ENCODE data around the gene ADGRV1. TPM values are rescaled to one million over a fixed set of nuclear protein-coding genes. Genes with fewer than 3 reads are reported as not detected.

ADGRV1 gene
- total and polyA plus RNA-seq, 9 of the 15 experiments (the other 6 are each of a cell fraction or from before 2014, with no cell fraction given): 21.7 to 156 (median 58.2) TPM

DNA sequence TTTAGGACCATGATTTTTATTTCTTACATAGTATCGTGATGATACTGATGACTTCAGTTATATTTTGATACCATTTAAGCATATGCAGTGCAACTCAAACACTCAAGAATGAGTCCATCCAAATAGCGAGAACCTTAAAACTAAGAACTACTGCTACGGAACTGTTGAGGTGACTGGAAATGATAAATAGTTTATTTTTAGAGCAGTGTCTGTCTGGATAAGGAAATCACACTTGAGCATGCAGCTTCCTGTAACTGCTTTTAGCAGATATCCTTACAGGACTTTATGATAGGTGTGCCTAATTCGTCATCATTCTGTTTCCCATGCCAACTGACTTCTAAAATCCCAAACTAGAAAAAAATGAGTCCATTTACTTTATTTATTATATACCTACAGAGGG, 85.5 kb downstream of the ADGRV1 start (continued):
- TF ChIP-seq POU5F1 (IDR thresholded peaks at IDR 0.05; ENCODE audit: borderline replicate concordance, low read depth, low read length, partially characterized antibody) (no peak), NRF1 (conservative IDR thresholded peaks at IDR 0.05 in 1 of 2, IDR thresholded peaks at IDR 0.05 in 1 of 2) (no peak), MAFG (tag; conservative IDR thresholded peaks at IDR 0.05) (peak; percentile 27), ZC3H11A (IDR thresholded peaks at IDR 0.05; ENCODE audit: low read depth, low read length) (no peak), PRMT5 (CRISPR knock-in tag; IDR thresholded peaks at IDR 0.05) (no peak), SOX6 (IDR thresholded peaks at IDR 0.05) (peak; percentile 95), ZFP30 (CRISPR knock-in tag; IDR thresholded peaks at IDR 0.05; ENCODE audit: borderline replicate concordance) (peak; percentile 22; the same call in 1 of the 2 replicates), TCFL5 (CRISPR knock-in tag; conservative IDR thresholded peaks at IDR 0.05) (no peak), CBFB (CRISPR knock-in tag; IDR thresholded peaks at IDR 0.05) (no peak), KLF16 (IDR thresholded peaks at IDR 0.05) (peak; percentile 97), HMG20B (CRISPR knock-in tag; IDR thresholded peaks at IDR 0.05) (no peak), NONO (IDR thresholded peaks at IDR 0.05; ENCODE audit: low read depth in 2 of 2, low read length in 1 of 2) (peak in 1 of 2 experiments; percentile 74; a peak in 1 of 4 replicates), ZNF780A (CRISPR knock-in tag; IDR thresholded peaks at IDR 0.05) (no peak), NR4A1 (CRISPR knock-in tag; IDR thresholded peaks at IDR 0.05) (no peak), NR4A1 (tag; IDR thresholded peaks at IDR 0.05) (no peak), ZBTB12 (CRISPR knock-in tag; IDR thresholded peaks at IDR 0.05) (peak; percentile 52), HNRNPH1 (optimal IDR thresholded peaks at IDR 0.05; ENCODE audit: low read depth, low read length) (no peak), MYNN (IDR thresholded peaks at IDR 0.05) (peak; percentile 82), MYNN (CRISPR knock-in tag; IDR thresholded peaks at IDR 0.05) (no peak), ZNF347 (CRISPR knock-in tag; IDR thresholded peaks at IDR 0.05; ENCODE audit: low read depth) (no peak), SMARCA4 (IDR thresholded peaks at IDR 0.05) (peak; percentile 96), ZFX (CRISPR knock-in tag; IDR thresholded peaks at IDR 0.05) (no peak)
- TF ChIP-seq, protein P1, sequence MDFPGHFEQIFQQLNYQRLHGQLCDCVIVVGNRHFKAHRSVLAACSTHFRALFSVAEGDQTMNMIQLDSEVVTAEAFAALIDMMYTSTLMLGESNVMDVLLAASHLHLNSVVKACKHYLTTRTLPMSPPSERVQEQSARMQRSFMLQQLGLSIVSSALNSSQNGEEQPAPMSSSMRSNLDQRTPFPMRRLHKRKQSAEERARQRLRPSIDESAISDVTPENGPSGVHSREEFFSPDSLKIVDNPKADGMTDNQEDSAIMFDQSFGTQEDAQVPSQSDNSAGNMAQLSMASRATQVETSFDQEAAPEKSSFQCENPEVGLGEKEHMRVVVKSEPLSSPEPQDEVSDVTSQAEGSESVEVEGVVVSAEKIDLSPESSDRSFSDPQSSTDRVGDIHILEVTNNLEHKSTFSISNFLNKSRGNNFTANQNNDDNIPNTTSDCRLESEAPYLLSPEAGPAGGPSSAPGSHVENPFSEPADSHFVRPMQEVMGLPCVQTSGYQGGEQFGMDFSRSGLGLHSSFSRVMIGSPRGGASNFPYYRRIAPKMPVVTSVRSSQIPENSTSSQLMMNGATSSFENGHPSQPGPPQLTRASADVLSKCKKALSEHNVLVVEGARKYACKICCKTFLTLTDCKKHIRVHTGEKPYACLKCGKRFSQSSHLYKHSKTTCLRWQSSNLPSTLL (IDR thresholded peaks at IDR 0.05): no peak
- TF ChIP-seq, protein P2, sequence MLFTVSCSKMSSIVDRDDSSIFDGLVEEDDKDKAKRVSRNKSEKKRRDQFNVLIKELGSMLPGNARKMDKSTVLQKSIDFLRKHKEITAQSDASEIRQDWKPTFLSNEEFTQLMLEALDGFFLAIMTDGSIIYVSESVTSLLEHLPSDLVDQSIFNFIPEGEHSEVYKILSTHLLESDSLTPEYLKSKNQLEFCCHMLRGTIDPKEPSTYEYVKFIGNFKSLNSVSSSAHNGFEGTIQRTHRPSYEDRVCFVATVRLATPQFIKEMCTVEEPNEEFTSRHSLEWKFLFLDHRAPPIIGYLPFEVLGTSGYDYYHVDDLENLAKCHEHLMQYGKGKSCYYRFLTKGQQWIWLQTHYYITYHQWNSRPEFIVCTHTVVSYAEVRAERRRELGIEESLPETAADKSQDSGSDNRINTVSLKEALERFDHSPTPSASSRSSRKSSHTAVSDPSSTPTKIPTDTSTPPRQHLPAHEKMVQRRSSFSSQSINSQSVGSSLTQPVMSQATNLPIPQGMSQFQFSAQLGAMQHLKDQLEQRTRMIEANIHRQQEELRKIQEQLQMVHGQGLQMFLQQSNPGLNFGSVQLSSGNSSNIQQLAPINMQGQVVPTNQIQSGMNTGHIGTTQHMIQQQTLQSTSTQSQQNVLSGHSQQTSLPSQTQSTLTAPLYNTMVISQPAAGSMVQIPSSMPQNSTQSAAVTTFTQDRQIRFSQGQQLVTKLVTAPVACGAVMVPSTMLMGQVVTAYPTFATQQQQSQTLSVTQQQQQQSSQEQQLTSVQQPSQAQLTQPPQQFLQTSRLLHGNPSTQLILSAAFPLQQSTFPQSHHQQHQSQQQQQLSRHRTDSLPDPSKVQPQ (CRISPR knock-in tag; IDR thresholded peaks at IDR 0.05; ENCODE audit: borderline replicate concordance): no peak
- TF ChIP-seq, protein P3, sequence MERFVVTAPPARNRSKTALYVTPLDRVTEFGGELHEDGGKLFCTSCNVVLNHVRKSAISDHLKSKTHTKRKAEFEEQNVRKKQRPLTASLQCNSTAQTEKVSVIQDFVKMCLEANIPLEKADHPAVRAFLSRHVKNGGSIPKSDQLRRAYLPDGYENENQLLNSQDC (CRISPR knock-in tag; IDR thresholded peaks at IDR 0.05): no peak
- TF ChIP-seq, protein P4, sequence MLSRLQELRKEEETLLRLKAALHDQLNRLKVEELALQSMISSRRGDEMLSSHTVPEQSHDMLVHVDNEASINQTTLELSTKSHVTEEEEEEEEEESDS (CRISPR knock-in tag; IDR thresholded peaks at IDR 0.05): no peak

All from K562 (cell line).